A549 (cell line): ENCODE data around the gene ANKRD28. TPM values are rescaled to one million over a fixed set of nuclear protein-coding genes. Genes with fewer than 3 reads are reported as not detected.

ENCODE experiments used
- ATAC-seq, 2 experiments: fragments of 200-7000 bp in 1 of 2; fragments of >200 bp in 1 of 2; cut with Nextera tagmentation in 1 of 2; cut with Tn5 transposase in 1 of 2; 3 replicates each; pipeline versions ENCODE4 v1.8.0 to v1.9.1; 2018 to 2020; ENCODE audit warnings: mild to moderate bottlenecking in 1 of 2, moderate library complexity in 1 of 2
- CTCF ChIA-PET: fragments of 300-600 bp; sonication (Branson Sonifier 250); formaldehyde crosslinking; extraction: SDS; loops from one replicate; lab custom pipeline; 2021; ENCODE audit warnings: antibody characterized with exemption, inconsistent platforms; lab: Yijun Ruan, JAX
- POLR2A ChIA-PET: fragments of 350-600 bp; formaldehyde crosslinking; extraction: SDS; loops from one replicate; lab custom pipeline; 2021; ENCODE audit warnings: antibody characterized with exemption, inconsistent platforms; lab: Yijun Ruan, JAX
- DNase-seq, 2 experiments: peaks; one replicate each; pipeline versions ENCODE4 v3.0.0 to v3.0.0-alpha.2; 2011 to 2016; ENCODE audit warnings: low read depth in 1 of 2, low spot score in 1 of 2
- FAIRE-seq: peaks from 2 replicates; lab custom pipeline; 2011; peaks lifted over from hg19 to GRCh38; lab: Jason Lieb, UNC
- H3K27ac ChIP-seq, 2 experiments: fragments of >200 bp; sonication (Bioruptor Twin); formaldehyde crosslinking; 3 replicates each; pipeline ENCODE4 v1.5.1; 2016 to 2017
- H3K4me1 ChIP-seq: fragments of >200 bp; sonication (Bioruptor Twin); formaldehyde crosslinking; 3 replicates; pipeline ENCODE4 v1.6.1; 2016
- H3K4me2 ChIP-seq: fragments of >200 bp; sonication (Bioruptor Twin); formaldehyde crosslinking; 3 replicates; pipeline ENCODE4 v1.6.1; 2016
- H3K4me3 ChIP-seq: fragments of >200 bp; sonication (Bioruptor Twin); formaldehyde crosslinking; 3 replicates; pipeline ENCODE4 v1.5.1; 2016
- H3K9me3 ChIP-seq: fragments of >200 bp; sonication (Bioruptor Twin); formaldehyde crosslinking; 3 replicates; pipeline ENCODE4 v1.6.1; 2016
- ATOH8 ChIP-seq: fragments of 250-450 bp; sonication (Bioruptor Pico); IDR thresholded peaks from 2 replicates; pipeline ENCODE4 v1.5.0; 2020; ENCODE audit warnings: low read depth, mild to moderate bottlenecking, moderate library complexity
- CHD4 ChIP-seq: fragments of 200-600 bp; sonication (generic); IDR thresholded peaks from 2 replicates; pipeline ENCODE4 v1.6.1; 2016; ENCODE audit warnings: antibody characterized with exemption, mild to moderate bottlenecking, borderline replicate concordance
- EHMT2 ChIP-seq: fragments of 200-600 bp; sonication (generic); IDR thresholded peaks from 2 replicates; pipeline ENCODE4 v1.6.1; 2016; ENCODE audit warnings: antibody characterized with exemption, low read depth, mild to moderate bottlenecking, moderate library complexity
- ESRRA ChIP-seq: fragments of 150-350 bp; IDR thresholded peaks from 2 replicates; pipeline ENCODE4 v1.6.1; 2014; ENCODE audit warnings: mild to moderate bottlenecking, low read length, borderline replicate concordance
- FOSB ChIP-seq: fragments of 250-450 bp; sonication (Bioruptor Pico); IDR thresholded peaks from 2 replicates; pipeline ENCODE4 v1.5.0; 2020; ENCODE audit warnings: mild to moderate bottlenecking, moderate library complexity
- GATA3 ChIP-seq: IDR thresholded peaks from 2 replicates; pipeline ENCODE4 v1.6.1; 2012; ENCODE audit warnings: borderline replicate concordance
- HDAC2 ChIP-seq: fragments of 200-600 bp; sonication (generic); IDR thresholded peaks from 2 replicates; pipeline ENCODE4 v1.6.1; 2016
- HES2 ChIP-seq: fragments of >200 bp; sonication (Bioruptor Twin); formaldehyde crosslinking; IDR thresholded peaks from 2 replicates; pipeline ENCODE4 v1.6.1; 2016
- HEYL ChIP-seq: fragments of 250-450 bp; sonication (Bioruptor Pico); IDR thresholded peaks from 2 replicates; pipeline ENCODE4 v1.8.0; 2021; ENCODE audit warnings: mild to moderate bottlenecking, moderate library complexity
- HMGXB4 ChIP-seq: fragments of 250-450 bp; sonication (Bioruptor Pico); IDR thresholded peaks from 2 replicates; pipeline ENCODE4 v1.5.0; 2021; ENCODE audit warnings: mild to moderate bottlenecking, moderate library complexity, borderline replicate concordance
- HOXA7 ChIP-seq: fragments of 250-450 bp; sonication (Bioruptor Pico); IDR thresholded peaks from 2 replicates; pipeline ENCODE4 v1.5.0; 2020; ENCODE audit warnings: mild to moderate bottlenecking, moderate library complexity
- HOXB5 ChIP-seq: fragments of 250-450 bp; sonication (Bioruptor Pico); IDR thresholded peaks from 2 replicates; pipeline ENCODE4 v1.5.0; 2020; ENCODE audit warnings: mild to moderate bottlenecking, moderate library complexity
- JUN ChIP-seq, 2 experiments: fragments of >200 bp; sonication (Bioruptor Twin); formaldehyde crosslinking; IDR thresholded peaks; 2 replicates in 1 of 2; 3 replicates in 1 of 2; pipeline ENCODE4 v1.6.1; 2016 to 2017
- MAX ChIP-seq: IDR thresholded peaks from 2 replicates; pipeline ENCODE4 v1.6.1; 2012
- MAZ ChIP-seq: fragments of 150-350 bp; IDR thresholded peaks from 2 replicates; pipeline ENCODE4 v1.6.1; 2014; ENCODE audit warnings: antibody characterized with exemption, low read depth, low read length, borderline replicate concordance
- NPAS2 ChIP-seq: fragments of 250-450 bp; sonication (Bioruptor Pico); IDR thresholded peaks from 2 replicates; pipeline ENCODE4 v1.8.0; 2022; ENCODE audit warnings: mild to moderate bottlenecking, moderate library complexity, borderline replicate concordance
- PBX3 ChIP-seq: IDR thresholded peaks from 2 replicates; pipeline ENCODE4 v1.6.1; 2012
- PHF8 ChIP-seq: fragments of 200-600 bp; sonication (generic); IDR thresholded peaks from 2 replicates; pipeline ENCODE4 v1.6.1; 2016; ENCODE audit warnings: low read depth, mild to moderate bottlenecking, antibody characterized with exemption, moderate library complexity, borderline replicate concordance
- POLR2A ChIP-seq: IDR thresholded peaks from 2 replicates; pipeline ENCODE4 v1.6.1; 2012; ENCODE audit warnings: mild to moderate bottlenecking, low read length
- POLR2AphosphoS2 ChIP-seq: conservative IDR thresholded peaks from 2 replicates; pipeline ENCODE4 v1.6.1; 2012; ENCODE audit warnings: low read length, improper control_type of control experiment, inconsistent platforms
- RAD21 ChIP-seq, 2 experiments: fragments of >200 bp in 1 of 2; sonication (Bioruptor Twin) in 1 of 2; formaldehyde crosslinking in 1 of 2; IDR thresholded peaks in 1 of 2; conservative IDR thresholded peaks in 1 of 2; 2 replicates in 1 of 2; 3 replicates in 1 of 2; pipeline ENCODE4 v1.6.1; 2012 to 2018; ENCODE audit warnings: inconsistent platforms in 1 of 2
- RARB ChIP-seq: fragments of 250-450 bp; sonication (Bioruptor Pico); IDR thresholded peaks from 2 replicates; pipeline ENCODE4 v1.8.0; 2021; ENCODE audit warnings: mild to moderate bottlenecking, moderate library complexity
- RCOR1 ChIP-seq: fragments of 150-350 bp; IDR thresholded peaks from 2 replicates; pipeline ENCODE4 v1.6.1; 2014; ENCODE audit warnings: antibody characterized with exemption, low read length, low read depth
- RFX5 ChIP-seq: fragments of 450-650 bp; IDR thresholded peaks from 2 replicates; pipeline ENCODE4 v1.7.1; 2014; ENCODE audit warnings: antibody characterized with exemption, mild to moderate bottlenecking, moderate library complexity
- TP53 ChIP-seq: fragments of 250-450 bp; sonication (Bioruptor Pico); IDR thresholded peaks from 2 replicates; pipeline ENCODE4 v1.5.0; 2021; ENCODE audit warnings: mild to moderate bottlenecking, moderate library complexity
- ZFP36 ChIP-seq: fragments of 450-650 bp; IDR thresholded peaks from 2 replicates; pipeline ENCODE4 v1.6.1; 2014; ENCODE audit warnings: borderline replicate concordance; ENCODE audit not compliant: partially characterized antibody
- ZSCAN20 ChIP-seq: fragments of 250-450 bp; sonication (Bioruptor Pico); IDR thresholded peaks from 2 replicates; pipeline ENCODE4 v1.8.0; 2022; ENCODE audit warnings: mild to moderate bottlenecking, moderate library complexity
- WGBS: methylation state at CpG from one replicate; pipeline ENCODE4 v1.1.6; 2017; ENCODE audit errors: missing lambda C conversion rate; 5-methylcytosine and 5-hydroxymethylcytosine counted together
- polyA plus RNA-seq, 4 experiments: library from polyadenylated mRNA; depleted of rRNA in 3 of 4; stranded (reverse); fragments of >200 nt; fragmentation: RNase III in 1 of 4; extraction: RNeasy Plus Mini Kit Qiagen cat#74134 plus additional on column Dnase treatment in 1 of 4; gene quantifications; 2 replicates in 3 of 4; 3 replicates in 1 of 4; pipeline ENCODE4 v1.2.3, GENCODE V29; 2011 to 2017

The ANKRD28 gene
- polyA plus RNA-seq, 2 of the 4 experiments (the other 2 are of a cell fraction) = 29.9 to 72.0 TPM

GRCh38 chr3:15685927-15686326, 111.9 kb downstream of the ANKRD28 start:
- ATAC-seq = no peak
- Histone ChIP-seq H3K4me2 (no peak overlapping the region), H3K4me3 (no peak overlapping the region), H3K4me1 (peaks cover 4% of the 10 kb centered on the region; the same call in 1 of the 3 replicates), H3K27ac (no peak overlapping the region), H3K9me3 (no peaks in the 10 kb centered on the region)
- POLR2A ChIA-PET = no interaction called here
- WGBS = 82% methylated on average over 7 of the region's 7 CpGs
- CTCF ChIA-PET = interaction anchor here (1.1 to 3.5 kb wide), 2 partner anchors 56 to 126 kb away, joined by 3 to 12 read pairs; no protein-coding TSS in a partner anchor
- no peak for DNase-seq
- TF ChIP-seq RARB = no peak
- TF ChIP-seq GATA3 = peak; percentile 23; the same call in 1 of the 2 replicates
- no peak for TF ChIP-seq HOXB5 (CRISPR knock-in tag)
- TF ChIP-seq RFX5 = no peak
- TF ChIP-seq HDAC2 = no peak
- TF ChIP-seq ESRRA = no peak
- TF ChIP-seq PHF8 = no peak
- no peak for FAIRE-seq

- Histone ChIP-seq H3K9me3 (no peaks in the 10 kb centered on the region), H3K4me3 (no peak overlapping the region), H3K27ac (no peak overlapping the region), H3K4me1 (peaks cover 8% of the 10 kb centered on the region; the same call in 1 of the 3 replicates), H3K4me2 (no peak overlapping the region)
- 93% methylated on average over 1 of the region's 1 CpG for WGBS
- CTCF ChIA-PET = interaction anchor here (1.0 to 1.3 kb wide), 2 partner anchors 34 to 114 kb away, joined by 3 to 5 read pairs; partner anchors contain the start of gene ANKRD28
- TF ChIP-seq POLR2A = no peak
- TF ChIP-seq MAZ = no peak
- TF ChIP-seq PBX3 = no peak
- no peak for TF ChIP-seq RAD21 (conservative IDR thresholded peaks at IDR 0.05 in 1 of 2, IDR thresholded peaks at IDR 0.05 in 1 of 2)
- no peak for TF ChIP-seq FOSB (CRISPR knock-in tag)
- TF ChIP-seq JUN (IDR thresholded peaks at IDR 0.05) = no peak
- DNase-seq = no peak
- ATAC-seq = no peak
- FAIRE-seq = peak; percentile 56
- POLR2A ChIA-PET = no interaction called here
Observed at GRCh38 chr3:15683253-15683652, 114.5 kb downstream of the ANKRD28 start.

GRCh38 chr3:15682561-15683185, 115.1 kb downstream of the ANKRD28 start:
- H3K4me1 ChIP-seq = peaks cover 8% of the 10 kb centered on the region; the same call in 1 of the 3 replicates
- ATAC-seq (no peak), FAIRE-seq (no peak), DNase-seq (no peak)
- H3K9me3 ChIP-seq = no peaks in the 10 kb centered on the region
- no peak overlapping the region for H3K4me2 ChIP-seq
- no peak overlapping the region for H3K4me3 ChIP-seq
- no peak for TF ChIP-seq HMGXB4 (CRISPR knock-in tag)
- no peak for TF ChIP-seq POLR2AphosphoS2
- no peak for TF ChIP-seq CHD4
- no peak for TF ChIP-seq PHF8
- no peak for TF ChIP-seq ZSCAN20 (CRISPR knock-in tag)
- TF ChIP-seq HES2 = no peak
- no peak for TF ChIP-seq NPAS2
- TF ChIP-seq RAD21 (conservative IDR thresholded peaks at IDR 0.05 in 1 of 2, IDR thresholded peaks at IDR 0.05 in 1 of 2) = no peak
- no peak for TF ChIP-seq TP53 (CRISPR knock-in tag)
- TF ChIP-seq RCOR1 = no peak
- TF ChIP-seq GATA3 = no peak
- no peak for TF ChIP-seq EHMT2
- no peak for TF ChIP-seq HEYL (CRISPR knock-in tag)
- no peak for TF ChIP-seq MAX
- no peak for TF ChIP-seq ATOH8 (CRISPR knock-in tag)
- no peak for TF ChIP-seq ZFP36
- TF ChIP-seq HOXA7 (CRISPR knock-in tag) = no peak
- TF ChIP-seq HDAC2 = no peak
- no peak overlapping the region for H3K27ac ChIP-seq
- POLR2A ChIA-PET = no interaction called here
- CTCF ChIA-PET = interaction anchor here (1.3 kb wide), 1 partner anchor 33 kb away, joined by 5 read pairs; no protein-coding TSS in a partner anchor
- WGBS = 58% methylated on average over 3 of the region's 3 CpGs
